GM20000 (cell line): ENCODE data around the gene ZNF423.

Source experiments
- DNase-seq: peaks from one replicate; pipeline ENCODE4 v3.0.0; 2012; ENCODE audit warnings: low spot score
- CTCF ChIP-seq: IDR thresholded peaks from 2 replicates; pipeline ENCODE4 v1.5.1; 2012; ENCODE audit warnings: mild to moderate bottlenecking, control low read depth; ENCODE audit errors: extremely low read depth, missing control alignments

The ZNF423 gene

GRCh38 chr16:49455181-49455990, 400.5 kb downstream of the ZNF423 start:
- no peak for DNase-seq
- no peak for TF ChIP-seq CTCF

DNA sequence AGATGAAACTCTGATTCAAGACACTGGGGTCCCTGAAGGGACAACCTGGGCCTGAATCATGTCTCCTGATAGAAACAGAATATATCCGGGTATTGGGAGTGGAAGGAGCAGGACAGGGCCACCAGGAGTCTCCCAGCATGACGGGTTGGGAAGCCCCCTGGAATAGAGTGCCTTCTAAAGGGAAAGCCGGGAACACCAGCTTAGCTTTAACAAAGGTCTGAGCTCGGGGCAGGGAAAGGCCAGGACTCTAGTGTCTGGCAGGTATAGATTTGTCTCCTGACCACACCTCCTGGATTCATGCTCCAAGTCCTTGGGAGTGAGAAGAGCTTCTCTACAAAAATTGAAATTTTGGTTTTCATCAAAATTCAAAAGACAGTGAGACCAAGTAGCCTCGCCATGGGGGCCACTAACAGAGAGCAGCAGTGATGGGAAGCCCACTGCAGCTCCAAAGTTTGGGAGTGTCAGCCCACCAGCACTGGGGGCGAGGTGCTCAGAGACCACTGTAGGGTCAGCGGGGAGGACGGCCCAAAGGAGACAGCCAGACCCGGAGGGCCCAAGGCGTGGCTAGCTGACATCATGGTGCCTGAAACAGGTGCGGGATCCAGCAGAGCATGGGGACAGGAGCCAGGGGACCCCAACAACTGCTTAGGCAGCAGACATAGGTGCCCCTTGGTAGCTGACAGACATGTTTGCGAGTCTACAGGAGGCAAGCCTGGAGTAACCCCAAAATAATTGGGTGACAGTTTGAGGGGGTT, 401.3 kb downstream of the ZNF423 start:
- TF ChIP-seq CTCF = no peak
- DNase-seq = no peak

GRCh38 chr16:49453983-49454382, 401.9 kb downstream of the ZNF423 start:
- no peak for TF ChIP-seq CTCF

GRCh38 chr16:49453021-49453420, 402.9 kb downstream of the ZNF423 start:
- no peak for DNase-seq
- no peak for TF ChIP-seq CTCF

More at GRCh38 chr16:49453983-49454382, 401.9 kb downstream of the ZNF423 start:
- no peak for DNase-seq

- no peak for DNase-seq
- TF ChIP-seq CTCF = no peak
Observed at GRCh38 chr16:49452578-49452977, 403.3 kb downstream of the ZNF423 start.

- no peak for TF ChIP-seq CTCF
- DNase-seq = no peak
Observed at GRCh38 chr16:49452108-49452507, 403.8 kb downstream of the ZNF423 start.

GRCh38 chr16:49446805-49447204, 409.1 kb downstream of the ZNF423 start:
- DNase-seq = no peak
- TF ChIP-seq CTCF = no peak
